ENCODE data around the gene D2HGDH. TPM values are rescaled to one million over a fixed set of nuclear protein-coding genes. Genes with fewer than 3 reads are reported as not detected.

Gene D2HGDH
- total RNA-seq, 1 donor from 2014 or later, result 10.0 TPM

DNA sequence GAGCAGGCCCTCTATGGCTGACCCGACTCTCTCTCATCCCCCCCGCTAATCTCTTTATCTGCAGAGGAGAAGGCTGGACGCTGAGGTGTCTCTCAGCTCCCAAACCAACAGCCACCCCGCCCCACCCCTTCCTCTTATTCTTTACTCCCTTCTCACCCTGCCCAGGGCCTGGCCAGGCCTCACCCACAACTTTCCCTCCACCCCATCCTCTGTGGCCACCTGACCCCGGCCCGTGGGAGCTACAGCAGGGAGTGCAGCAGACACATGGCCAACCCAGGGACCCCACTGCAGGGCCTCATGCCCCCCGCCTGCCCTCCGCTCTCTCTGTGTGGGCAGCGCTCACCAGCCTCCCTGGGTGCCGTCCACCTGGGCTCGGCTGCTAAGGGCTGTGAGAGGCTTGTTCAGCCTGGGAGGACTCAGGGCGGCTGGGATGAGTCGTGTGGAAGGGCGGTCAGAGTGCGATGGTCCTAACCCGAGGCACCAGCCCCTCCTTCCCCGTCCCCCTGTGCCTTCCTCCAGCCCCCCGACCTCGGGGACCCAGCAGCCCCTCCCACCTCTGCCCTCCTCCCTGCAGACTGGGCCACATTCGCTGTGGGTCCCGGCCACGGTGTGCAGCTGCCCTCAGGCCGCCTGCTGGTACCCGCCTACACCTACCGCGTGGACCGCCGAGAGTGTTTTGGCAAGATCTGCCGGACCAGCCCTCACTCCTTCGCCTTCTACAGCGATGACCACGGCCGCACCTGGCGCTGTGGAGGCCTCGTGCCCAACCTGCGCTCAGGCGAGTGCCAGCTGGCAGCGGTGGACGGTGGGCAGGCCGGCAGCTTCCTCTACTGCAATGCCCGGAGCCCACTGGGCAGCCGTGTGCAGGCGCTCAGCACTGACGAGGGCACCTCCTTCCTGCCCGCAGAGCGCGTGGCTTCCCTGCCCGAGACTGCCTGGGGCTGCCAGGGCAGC, 81.3 kb downstream of the D2HGDH start:
- no peak overlapping the region for H3K4me3 Mint-ChIP-seq (ENCODE audit: unreplicated experiment)
- H3K9me3 Mint-ChIP-seq (ENCODE audit: unreplicated experiment), result no peaks in the 10 kb centered on the region
- H2AFZ ChIP-seq (ENCODE audit: low read depth, low read length), result no peak overlapping the region
- H4K20me1 ChIP-seq (ENCODE audit: insufficient read depth, low read length), result no peaks in the 10 kb centered on the region
- H3K9me3 ChIP-seq (ENCODE audit: insufficient read depth, low read depth, low read length), result no peaks in the 10 kb centered on the region
- no peak overlapping the region for H3K4me3 ChIP-seq (ENCODE audit: insufficient read depth, low read depth, low read length)
- no peaks in the 10 kb centered on the region for H3K36me3 Mint-ChIP-seq (ENCODE audit: low read depth, unreplicated experiment)
- no peak overlapping the region for H3K9ac ChIP-seq (ENCODE audit: low read length)
- no peak for TF ChIP-seq EZH2 (IDR thresholded peaks at IDR 0.05; ENCODE audit: insufficient read depth, low read length)
- no peak for TF ChIP-seq CTCF (IDR thresholded peaks at IDR 0.05; ENCODE audit: insufficient read depth, low read depth, low read length)
- H3K4me1 Mint-ChIP-seq (ENCODE audit: low read depth, unreplicated experiment), result no peaks in the 10 kb centered on the region
- no peak overlapping the region for H3K27ac ChIP-seq (ENCODE audit: low read depth, low read length)
- no peaks in the 10 kb centered on the region for H3K79me2 ChIP-seq (ENCODE audit: insufficient read depth, low read length)
- H3K27ac Mint-ChIP-seq (ENCODE audit: unreplicated experiment), result no peak overlapping the region
- no peaks in the 10 kb centered on the region for H3K36me3 ChIP-seq (ENCODE audit: insufficient read depth, low read length)
- H3K4me2 ChIP-seq (ENCODE audit: low read length), result no peak overlapping the region
- no peak for FAIRE-seq
- H3K27me3 Mint-ChIP-seq (ENCODE audit: low read depth, unreplicated experiment), result peaks cover 14% of the 10 kb centered on the region
- DNase-seq (ENCODE audit: low read depth), result no peak
- H3K27me3 ChIP-seq (ENCODE audit: insufficient read depth, low read length), result no peaks in the 10 kb centered on the region
- no peaks in the 10 kb centered on the region for H3K4me1 ChIP-seq (ENCODE audit: insufficient read depth, low read length)

- H3K79me2 ChIP-seq (ENCODE audit: insufficient read depth, low read length), result no peaks in the 10 kb centered on the region
- Mint-ChIP-seq H3K27ac (ENCODE audit: unreplicated experiment) (no peak overlapping the region), H3K27me3 (ENCODE audit: low read depth, unreplicated experiment) (peaks cover 16% of the 10 kb centered on the region), H3K4me1 (ENCODE audit: low read depth, unreplicated experiment) (no peaks in the 10 kb centered on the region), H3K4me3 (ENCODE audit: unreplicated experiment) (no peak overlapping the region), H3K9me3 (ENCODE audit: unreplicated experiment) (peaks cover 2% of the 10 kb centered on the region), H3K36me3 (ENCODE audit: low read depth, unreplicated experiment) (no peaks in the 10 kb centered on the region)
- H3K4me1 ChIP-seq (ENCODE audit: insufficient read depth, low read length), result no peaks in the 10 kb centered on the region
- no peaks in the 10 kb centered on the region for H3K27me3 ChIP-seq (ENCODE audit: insufficient read depth, low read length)
- DNase-seq (ENCODE audit: low read depth) (no peak), FAIRE-seq (no peak)
- H3K36me3 ChIP-seq (ENCODE audit: insufficient read depth, low read length), result no peaks in the 10 kb centered on the region
- H3K9me3 ChIP-seq (ENCODE audit: insufficient read depth, low read depth, low read length), result no peaks in the 10 kb centered on the region
- H3K9ac ChIP-seq (ENCODE audit: low read length), result no peak overlapping the region
- H3K4me3 ChIP-seq (ENCODE audit: insufficient read depth, low read depth, low read length), result no peak overlapping the region
- no peak overlapping the region for H3K4me2 ChIP-seq (ENCODE audit: low read length)
- TF ChIP-seq CTCF (IDR thresholded peaks at IDR 0.05; ENCODE audit: insufficient read depth, low read depth, low read length), result no peak
- no peak for TF ChIP-seq EZH2 (IDR thresholded peaks at IDR 0.05; ENCODE audit: insufficient read depth, low read length)
- no peak overlapping the region for H3K27ac ChIP-seq (ENCODE audit: low read depth, low read length)
- no peaks in the 10 kb centered on the region for H4K20me1 ChIP-seq (ENCODE audit: insufficient read depth, low read length)
- H2AFZ ChIP-seq (ENCODE audit: low read depth, low read length), result no peak overlapping the region
Measured at GRCh38 chr2:241816431-241817121, 82.1 kb downstream of the D2HGDH start.
